Uterus (tissue), 4 donors: Measurements from ENCODE around the gene ALG6. TPM values are rescaled to one million over a fixed set of nuclear protein-coding genes. Genes with fewer than 3 reads are reported as not detected.
"Not testable (repeated sequence)": the region's sequence is repeated elsewhere in the genome, so short reads cannot be mapped to it uniquely, and the experiment has no call there.

ENCODE experiments used
- DNase-seq, 2 donors: peaks; one replicate each; pipeline ENCODE4 v3.0.0-alpha.2; 2019 to 2020
- H3K27ac ChIP-seq, 2 donors: fragments of 200-600 bp; sonication (generic); 1 replicate in 1 of 2; 2 replicates in 1 of 2; pipeline ENCODE4 v1.5.1; 2016 to 2018
- H3K27me3 ChIP-seq, 2 donors: fragments of 200-600 bp; sonication (generic); one replicate each; pipeline ENCODE4 v1.5.1; 2018 to 2019; ENCODE audit warnings: control low read depth in 1 of 2
- H3K36me3 ChIP-seq, 2 donors: fragments of 200-600 bp; sonication (generic); one replicate each; pipeline ENCODE4 v1.5.1; 2019; ENCODE audit warnings: control low read depth in 1 of 2
- H3K4me1 ChIP-seq, 2 donors: fragments of 200-600 bp; sonication (generic); one replicate each; pipeline ENCODE4 v1.5.1; 2018 to 2019; ENCODE audit warnings: control low read depth in 1 of 2
- H3K4me3 ChIP-seq, 2 donors: fragments of 200-600 bp; sonication (generic); 1 replicate in 1 of 2; 2 replicates in 1 of 2; pipeline ENCODE4 v1.5.1; 2018 to 2019; ENCODE audit warnings: mild to moderate bottlenecking in 1 of 2
- H3K9me3 ChIP-seq, 2 donors: fragments of 200-600 bp; sonication (generic); one replicate each; pipeline ENCODE4 v1.5.1; 2019; ENCODE audit warnings: control low read depth in 1 of 2
- CTCF ChIP-seq, 4 experiments: fragments of 200-600 bp in 2 of 4; fragments of 450-650 bp in 2 of 4; sonication (generic) in 2 of 4; IDR thresholded peaks; one replicate each; pipeline ENCODE4 v1.5.1; 2016 to 2019; ENCODE audit warnings: antibody characterized with exemption in 4 of 4, mild to moderate bottlenecking in 2 of 4, moderate library complexity in 1 of 4
- POLR2A ChIP-seq, 2 donors: fragments of 450-650 bp; IDR thresholded peaks; one replicate each; pipeline ENCODE4 v1.6.1; 2016; ENCODE audit warnings: antibody characterized with exemption in 2 of 2, mild to moderate bottlenecking in 1 of 2, moderate library complexity in 1 of 2
- intact Hi-C: fragments of 100-400 bp; cut with DNase I; formaldehyde crosslinking; loops from one replicate; pipeline ENCODE4 v1.15.1; 2023; ENCODE audit warnings: low total_unique reads
- total RNA-seq, 4 donors: library from RNA; depleted of rRNA in 3 of 4; stranded (reverse); fragments of >200 nt in 3 of 4; gene quantifications; one replicate each; pipeline versions ENCODE4 v1.1.0 to v1.2.4, GENCODE V29; 2014 to 2023
- donor health status: DM: yes; HTN: yes; CAD: no.

The ALG6 gene
- total RNA-seq, 4 donors from 2014 or later, result 3.8 to 23.6 (median 15.2) TPM

GRCh38 chr1:63463248-63463647 is 95.8 kb downstream of the ALG6 start:
- Histone ChIP-seq H3K27me3 (no peaks in the 10 kb centered on the region), H3K27ac (no peak overlapping the region), H3K36me3 (no peaks in the 10 kb centered on the region), H3K4me3 (no peak overlapping the region), H3K4me1 (no peaks in the 10 kb centered on the region), H3K9me3 (peaks cover 0 to 14% of the 10 kb centered on the region in 2 donors)
- intact Hi-C loops, result no loop called here
- TF ChIP-seq POLR2A (IDR thresholded peaks at IDR 0.05) (no peak), CTCF (IDR thresholded peaks at IDR 0.05) (no peak)
- DNase-seq, result no peak

GRCh38 chr1:63466181-63466580 is 98.8 kb downstream of the ALG6 start:
- H3K27me3 ChIP-seq, result no peaks in the 10 kb centered on the region
- intact Hi-C loops, result no loop called here
- no peak overlapping the region for H3K4me3 ChIP-seq
- no peak overlapping the region for H3K27ac ChIP-seq
- DNase-seq, result no peak
- H3K9me3 ChIP-seq, result peaks cover 0 to 14% of the 10 kb centered on the region in 2 donors
- no peaks in the 10 kb centered on the region for H3K36me3 ChIP-seq
- no peaks in the 10 kb centered on the region for H3K4me1 ChIP-seq
- no peak for TF ChIP-seq POLR2A (IDR thresholded peaks at IDR 0.05)
- TF ChIP-seq CTCF (IDR thresholded peaks at IDR 0.05), result no peak

- Histone ChIP-seq H3K4me1 (no peaks in the 10 kb centered on the region), H3K36me3 (no peaks in the 10 kb centered on the region), H3K27me3 (no peaks in the 10 kb centered on the region), H3K4me3 (no peak overlapping the region), H3K9me3 (peaks cover 0 to 8% of the 10 kb centered on the region in 2 donors), H3K27ac (no peak overlapping the region)
- intact Hi-C loops, result no loop called here
- no peak for DNase-seq
- TF ChIP-seq POLR2A (IDR thresholded peaks at IDR 0.05) (no peak), CTCF (IDR thresholded peaks at IDR 0.05) (no peak)
Observed at GRCh38 chr1:63466759-63467158, 99.3 kb downstream of the ALG6 start.

- H3K4me1 ChIP-seq, H3K4me3 ChIP-seq, H3K27ac ChIP-seq, H3K27me3 ChIP-seq, H3K9me3 ChIP-seq, DNase-seq, intact Hi-C loops, H3K36me3 ChIP-seq: not testable (repeated sequence)
Observed at GRCh38 chr1:63468683-63469082, 101.3 kb downstream of the ALG6 start.

GRCh38 chr1:63475761-63476160 is 108.3 kb downstream of the ALG6 start:
- H3K36me3 ChIP-seq, result no peaks in the 10 kb centered on the region
- intact Hi-C loops, result no loop called here
- no peak overlapping the region for H3K27ac ChIP-seq
- H3K4me1 ChIP-seq, result no peaks in the 10 kb centered on the region
- no peak for DNase-seq
- no peaks in the 10 kb centered on the region for H3K9me3 ChIP-seq
- TF ChIP-seq POLR2A (IDR thresholded peaks at IDR 0.05), result no peak
- no peak for TF ChIP-seq CTCF (IDR thresholded peaks at IDR 0.05)
- no peaks in the 10 kb centered on the region for H3K27me3 ChIP-seq
- no peak overlapping the region for H3K4me3 ChIP-seq

GRCh38 chr1:63480057-63480456 is 112.6 kb downstream of the ALG6 start:
- no peak for DNase-seq
- TF ChIP-seq CTCF (IDR thresholded peaks at IDR 0.05) (no peak), POLR2A (IDR thresholded peaks at IDR 0.05) (no peak)
- intact Hi-C loops, result no loop called here
- Histone ChIP-seq H3K4me3 (no peak overlapping the region), H3K9me3 (no peaks in the 10 kb centered on the region), H3K36me3 (no peaks in the 10 kb centered on the region), H3K27me3 (no peaks in the 10 kb centered on the region), H3K4me1 (no peaks in the 10 kb centered on the region), H3K27ac (no peak overlapping the region)
